Parathyroid adenoma (tissue), 2 donors: ENCODE data around the gene ASPG.

ENCODE experiments used
- H2AFZ ChIP-seq: fragments of 300-600 bp; sonication (generic); one replicate; pipeline ENCODE4 v1.7.0; 2017; ENCODE audit warnings: antibody characterized with exemption, mild to moderate bottlenecking
- H3K27ac ChIP-seq: fragments of 300-600 bp; sonication (generic); one replicate; pipeline ENCODE4 v1.7.0; 2017
- H3K27me3 ChIP-seq: fragments of 300-600 bp; sonication (generic); one replicate; pipeline ENCODE4 v1.7.0; 2017; ENCODE audit warnings: low read length; ENCODE audit not compliant: control insufficient read depth, insufficient read depth
- H3K36me3 ChIP-seq: fragments of 300-600 bp; sonication (generic); one replicate; pipeline ENCODE4 v1.7.0; 2017; ENCODE audit warnings: low read length; ENCODE audit not compliant: control insufficient read depth, insufficient read depth
- H3K4me1 ChIP-seq: fragments of 300-600 bp; sonication (generic); one replicate; pipeline ENCODE4 v1.7.0; 2017; ENCODE audit warnings: control low read depth
- H3K4me2 ChIP-seq: fragments of 300-600 bp; sonication (generic); one replicate; pipeline ENCODE4 v1.7.0; 2017; ENCODE audit warnings: low read length
- H3K4me3 ChIP-seq: fragments of 300-600 bp; sonication (generic); one replicate; pipeline ENCODE4 v1.7.0; 2017; ENCODE audit warnings: low read depth, low read length
- H3K79me2 ChIP-seq: fragments of 300-600 bp; sonication (generic); one replicate; pipeline ENCODE4 v1.7.0; 2017; ENCODE audit warnings: control low read depth
- H3K9ac ChIP-seq: fragments of 300-600 bp; sonication (generic); one replicate; pipeline ENCODE4 v1.7.0; 2017; ENCODE audit warnings: mild to moderate bottlenecking
- H3K9me3 ChIP-seq: fragments of 300-600 bp; sonication (generic); one replicate; pipeline ENCODE4 v1.7.0; 2017; ENCODE audit warnings: low read length; ENCODE audit not compliant: control insufficient read depth
- CTCF ChIP-seq: fragments of 300-600 bp; sonication (generic); IDR thresholded peaks from one replicate; pipeline ENCODE4 v1.7.0; 2017; ENCODE audit warnings: antibody characterized with exemption, mild to moderate bottlenecking
- donor health status: primary hyperparathyroidism.

The ASPG gene

GRCh38 chr14:104110491-104111209 lies 25.1 kb downstream of the ASPG start:
- H3K4me2 ChIP-seq, result no peak overlapping the region
- no peak overlapping the region for H3K4me3 ChIP-seq
- H3K27me3 ChIP-seq, result no peaks in the 10 kb centered on the region
- H2AFZ ChIP-seq, result no peak overlapping the region
- H3K27ac ChIP-seq, result no peak overlapping the region
- peaks cover 5% of the 10 kb centered on the region for H3K4me1 ChIP-seq
- H3K9ac ChIP-seq, result no peak overlapping the region
- no peaks in the 10 kb centered on the region for H3K9me3 ChIP-seq
- H3K36me3 ChIP-seq, result no peaks in the 10 kb centered on the region
- no peak for TF ChIP-seq CTCF
- H3K79me2 ChIP-seq, result no peaks in the 10 kb centered on the region

DNA sequence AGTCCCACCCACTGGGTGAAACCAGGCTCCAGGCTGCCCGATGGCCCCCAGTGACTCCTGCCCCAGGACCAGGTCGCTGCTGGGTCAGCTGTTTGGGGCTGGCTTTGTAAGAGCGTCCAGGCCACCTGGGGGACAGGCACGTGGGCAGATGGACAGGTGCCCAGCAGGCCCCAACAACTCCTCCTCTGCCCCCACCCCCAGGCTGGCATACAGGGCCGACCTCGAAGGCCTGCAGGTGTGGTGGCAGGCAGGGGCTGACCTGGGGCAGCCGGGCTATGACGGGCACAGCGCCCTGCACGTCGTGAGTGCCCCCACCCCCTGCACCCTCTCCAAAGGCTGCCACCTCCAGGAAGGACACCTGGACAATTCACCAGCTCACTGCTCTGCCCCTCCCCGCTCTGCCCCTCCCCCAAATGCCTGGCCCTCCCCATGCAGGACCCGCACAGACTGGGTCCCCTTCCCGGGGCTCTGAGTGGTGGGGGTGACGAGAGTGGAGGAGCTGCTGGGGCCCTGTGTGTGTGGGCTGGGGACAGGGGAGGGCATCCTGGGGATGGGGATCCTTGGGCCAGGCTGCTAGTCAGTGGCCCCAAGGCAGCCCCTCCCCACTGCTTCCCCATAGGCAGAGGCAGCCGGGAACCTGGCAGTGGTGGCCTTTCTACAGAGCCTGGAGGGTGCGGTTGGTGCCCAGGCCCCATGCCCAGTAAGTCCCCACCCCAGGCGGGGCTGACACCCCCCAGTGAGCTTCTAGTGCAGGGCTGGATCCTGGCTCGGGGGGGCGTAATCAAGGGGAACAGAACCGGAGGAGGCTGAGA lies 26.0 kb downstream of the ASPG start:
- no peak overlapping the region for H3K27ac ChIP-seq
- H3K4me1 ChIP-seq, result peaks cover 5% of the 10 kb centered on the region
- no peak overlapping the region for H2AFZ ChIP-seq
- no peaks in the 10 kb centered on the region for H3K36me3 ChIP-seq
- no peak overlapping the region for H3K4me3 ChIP-seq
- no peaks in the 10 kb centered on the region for H3K27me3 ChIP-seq
- no peak for TF ChIP-seq CTCF
- H3K79me2 ChIP-seq, result no peaks in the 10 kb centered on the region
- no peaks in the 10 kb centered on the region for H3K9me3 ChIP-seq
- no peak overlapping the region for H3K9ac ChIP-seq
- H3K4me2 ChIP-seq, result no peak overlapping the region

DNA sequence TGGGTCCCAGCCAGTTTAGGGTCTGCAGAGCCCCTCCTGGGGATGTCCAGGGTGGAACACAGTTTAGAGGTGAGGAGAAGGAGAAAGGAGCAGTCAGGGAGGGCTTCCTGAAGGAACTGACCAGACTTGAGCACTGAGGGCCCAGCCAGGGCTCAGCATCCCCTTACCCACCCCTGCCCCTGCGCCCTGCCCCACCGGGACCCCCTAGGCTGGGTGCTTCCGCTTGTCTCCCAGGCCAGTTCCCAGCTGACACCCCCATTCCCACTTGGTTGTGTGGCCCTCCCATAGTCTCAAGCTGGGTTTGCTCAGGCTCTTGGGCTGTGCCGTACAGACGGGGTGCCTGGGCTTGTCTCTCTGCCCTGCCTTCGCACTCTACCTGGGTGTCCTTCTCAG lies 26.6 kb downstream of the ASPG start:
- Histone ChIP-seq H3K79me2 (no peaks in the 10 kb centered on the region), H3K9ac (no peak overlapping the region), H3K4me2 (no peak overlapping the region), H3K27me3 (no peaks in the 10 kb centered on the region), H3K4me3 (no peak overlapping the region), H3K36me3 (no peaks in the 10 kb centered on the region), H3K4me1 (peaks cover 5% of the 10 kb centered on the region), H3K27ac (no peak overlapping the region), H3K9me3 (no peaks in the 10 kb centered on the region), H2AFZ (no peak overlapping the region)
- no peak for TF ChIP-seq CTCF

GRCh38 chr14:104112609-104113571 lies 27.4 kb downstream of the ASPG start:
- Histone ChIP-seq H3K4me1 (peaks cover 8% of the 10 kb centered on the region), H3K4me3 (no peak overlapping the region), H2AFZ (no peak overlapping the region), H3K9ac (no peak overlapping the region), H3K36me3 (no peaks in the 10 kb centered on the region), H3K9me3 (no peaks in the 10 kb centered on the region), H3K4me2 (no peak overlapping the region), H3K27ac (no peak overlapping the region), H3K79me2 (no peaks in the 10 kb centered on the region), H3K27me3 (no peaks in the 10 kb centered on the region)
- no peak for TF ChIP-seq CTCF
